Endothelial cell of umbilical vein (primary cell): ENCODE measurements around the gene SPIB. TPM values are rescaled to one million over a fixed set of nuclear protein-coding genes. Genes with fewer than 3 reads are reported as not detected.

Source experiments
- BruUV-seq: library from RNA; stranded (reverse); fragments of 400-500 nt; replicated peaks from 2 replicates; lab custom pipeline; 2021; lab: Mats Ljungman, UMichigan
- CTCF ChIA-PET: fragments of 300-600, 350-600 bp; sonication (Branson Sonifier 250); formaldehyde crosslinking; loops from one replicate; lab custom pipeline; 2021; ENCODE audit warnings: antibody characterized with exemption, inconsistent platforms; lab: Charles Lee
- POLR2A ChIA-PET: fragments of 300-600, 350-600 bp; sonication (Branson Sonifier 250); formaldehyde crosslinking; loops from one replicate; lab custom pipeline; 2021; ENCODE audit warnings: antibody characterized with exemption, inconsistent platforms; lab: Charles Lee
- DNase-seq: peaks from one replicate; pipeline ENCODE4 v3.0.0-alpha.2; 2011; ENCODE audit warnings: low read depth, low spot score
- FAIRE-seq: peaks from 2 replicates; lab custom pipeline; 2011; peaks lifted over from hg19 to GRCh38; lab: Jason Lieb, UNC
- H2AFZ ChIP-seq: 2 replicates; pipeline ENCODE4 v1.6.0; 2012; ENCODE audit warnings: low read depth, low read length, control low read depth, inconsistent platforms
- H3K27ac ChIP-seq: 2 replicates; pipeline ENCODE4 v1.5.1; 2011; ENCODE audit warnings: low read depth, mild to moderate bottlenecking, control low read depth, low read length, moderate library complexity; ENCODE audit not compliant: insufficient read depth
- H3K27me3 ChIP-seq, 2 experiments: 2 replicates each; pipeline versions ENCODE4 v1.6.0 to v1.6.1; 2011; ENCODE audit warnings: low read length in 2 of 2, mixed read lengths in 1 of 2; ENCODE audit not compliant: control insufficient read depth in 2 of 2, insufficient read depth in 2 of 2
- H3K36me3 ChIP-seq, 2 experiments: 2 replicates in 1 of 2; 3 replicates in 1 of 2; pipeline ENCODE4 v1.5.1; 2011; ENCODE audit warnings: low read length in 2 of 2, mild to moderate bottlenecking in 1 of 2, moderate library complexity in 1 of 2; ENCODE audit not compliant: control insufficient read depth in 2 of 2, insufficient read depth in 2 of 2; ENCODE audit errors: extremely low read depth in 1 of 2
- H3K4me1 ChIP-seq: 3 replicates; pipeline ENCODE4 v1.5.1; 2011; ENCODE audit warnings: mild to moderate bottlenecking, low read length; ENCODE audit not compliant: control insufficient read depth, insufficient read depth; ENCODE audit errors: extremely low read depth
- H3K4me2 ChIP-seq: 2 replicates; pipeline ENCODE4 v1.6.1; 2011; ENCODE audit warnings: low read length, control low read depth, mixed read lengths; ENCODE audit not compliant: insufficient read depth
- H3K4me3 ChIP-seq, 3 experiments: fragments of 200-600 bp in 1 of 3; sonication (generic), shearing (Covaris generic) in 1 of 3; replicated peaks in 1 of 3; 2 replicates each; pipeline ENCODE4 v1.5.1; 2011 to 2016; ENCODE audit warnings: control low read depth in 3 of 3, low read length in 3 of 3, mild to moderate bottlenecking in 2 of 3, inconsistent platforms in 1 of 3, low read depth in 1 of 3, moderate library complexity in 1 of 3; ENCODE audit not compliant: insufficient read depth in 1 of 3
- H3K79me2 ChIP-seq: 2 replicates; pipeline ENCODE4 v1.6.0; 2012; ENCODE audit warnings: low read length, inconsistent platforms; ENCODE audit not compliant: control insufficient read depth, insufficient read depth
- H3K9ac ChIP-seq: replicated peaks from 2 replicates; pipeline ENCODE3; 2011; ENCODE audit warnings: low read length, control low read depth; ENCODE audit not compliant: insufficient read depth; ENCODE audit errors: extremely low read depth
- H3K9me1 ChIP-seq: replicated peaks from 3 replicates; pipeline ENCODE4 v1.6.0; 2011; ENCODE audit warnings: mild to moderate bottlenecking, low read length; ENCODE audit not compliant: control insufficient read depth, insufficient read depth; ENCODE audit errors: extremely low read depth
- H3K9me3 ChIP-seq: replicated peaks from 2 replicates; pipeline ENCODE4 v1.5.1; 2012; ENCODE audit warnings: low read length, inconsistent platforms; ENCODE audit not compliant: control insufficient read depth, insufficient read depth
- H4K20me1 ChIP-seq: replicated peaks from 2 replicates; pipeline ENCODE3; 2011; ENCODE audit warnings: mild to moderate bottlenecking, low read length; ENCODE audit not compliant: control insufficient read depth, insufficient read depth; ENCODE audit errors: extremely low read depth
- EZH2 ChIP-seq: IDR thresholded peaks from 2 replicates; pipeline ENCODE4 v1.6.1; 2012; ENCODE audit warnings: borderline replicate concordance, low read depth, mild to moderate bottlenecking, moderate library complexity, low read length, inconsistent platforms; ENCODE audit not compliant: severe bottlenecking
- FOS ChIP-seq: IDR thresholded peaks from 2 replicates; pipeline ENCODE4 v1.6.1; 2011; ENCODE audit warnings: mild to moderate bottlenecking, low read length, moderate library complexity, borderline replicate concordance; ENCODE audit not compliant: insufficient read depth
- GATA2 ChIP-seq: IDR thresholded peaks from 2 replicates; pipeline ENCODE4 v1.7.0; 2011; ENCODE audit warnings: low read depth, mild to moderate bottlenecking, moderate library complexity, mixed read lengths, low read length; ENCODE audit not compliant: insufficient read length, insufficient read depth
- JUN ChIP-seq: IDR thresholded peaks from 2 replicates; pipeline ENCODE4 v1.6.1; 2011; ENCODE audit warnings: borderline replicate concordance, low read depth; ENCODE audit not compliant: insufficient read length, insufficient read depth
- MYC ChIP-seq: IDR thresholded peaks from one replicate; pipeline ENCODE4 v1.6.1; 2011; ENCODE audit warnings: mild to moderate bottlenecking, low read depth, low read length
- POLR2A ChIP-seq: IDR thresholded peaks from 2 replicates; pipeline ENCODE4 v1.6.1; 2012; ENCODE audit warnings: low read depth, mild to moderate bottlenecking, control low read depth, low read length
- POLR2AphosphoS5 ChIP-seq: IDR thresholded peaks from 2 replicates; pipeline ENCODE4 v1.6.1; 2012; ENCODE audit warnings: low read depth, mild to moderate bottlenecking, control low read depth, low read length, moderate library complexity; ENCODE audit not compliant: insufficient read depth
- dilution Hi-C: fragments of 300-500 bp; cut with MboI; formaldehyde crosslinking; loops from one replicate; pipeline ENCODE4 v1.15.0; 2019; ENCODE audit warnings: low sequenced_read_pairs; ENCODE audit not compliant: extremely low pct_ligation_motif_present
- intact Hi-C: fragments of 100-400 bp; cut with micrococcal nuclease; formaldehyde crosslinking; loops from one replicate; pipeline ENCODE4 v1.10.0; 2022
- polyA plus RNA-seq, 4 experiments: library from polyadenylated mRNA; depleted of rRNA in 3 of 4; stranded (reverse) in 3 of 4; unstranded in 1 of 4; fragments of >200 nt; gene quantifications; 2 replicates each; pipeline versions ENCODE4 v1.2.1 to v1.2.3, GENCODE V29; 2011 to 2012; ENCODE audit warnings: missing spikeins in 1 of 4
- total RNA-seq: library from RNA; stranded (reverse); gene quantifications from 2 replicates; pipeline ENCODE4 v1.2.3, GENCODE V29; 2021
- TF ChIP-seq, protein P1 (sequence below): IDR thresholded peaks from 2 replicates; pipeline ENCODE4 v1.6.1; 2011; ENCODE audit not compliant: insufficient read depth, insufficient read length
- TF ChIP-seq, protein P2 (sequence below), 2 donors: IDR thresholded peaks; 1 replicate in 1 of 2; 2 replicates in 1 of 2; pipeline ENCODE4 v1.5.1; 2011; ENCODE audit warnings: low read length in 2 of 2, mild to moderate bottlenecking in 2 of 2, moderate library complexity in 2 of 2, control low read depth in 1 of 2, inconsistent platforms in 1 of 2, low read depth in 1 of 2; ENCODE audit not compliant: insufficient read depth in 1 of 2; ENCODE audit errors: extremely low read depth in 1 of 2

Gene SPIB
- total and polyA plus RNA-seq, 2 donors (not counting 3 experiments of a cell fraction or from before 2014, with no cell fraction given), result not detected

DNA sequence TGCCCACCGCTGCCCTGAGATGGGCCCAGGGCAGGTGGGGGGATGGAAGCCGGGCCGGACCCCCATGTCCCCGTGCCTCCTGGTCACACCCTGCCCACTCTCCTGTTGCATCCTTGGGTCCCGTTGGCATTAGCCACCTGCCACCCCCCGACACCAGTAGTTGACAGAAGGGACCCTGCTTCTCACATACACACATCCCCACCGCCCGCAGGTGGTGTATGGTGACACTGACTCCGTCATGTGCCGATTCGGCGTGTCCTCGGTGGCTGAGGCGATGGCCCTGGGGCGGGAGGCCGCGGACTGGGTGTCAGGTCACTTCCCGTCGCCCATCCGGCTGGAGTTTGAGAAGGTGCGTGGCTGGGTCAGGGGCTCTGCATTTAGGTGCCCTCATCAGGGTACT lies 5.2 kb upstream of the SPIB start:
- intact Hi-C loops (no loop called here), dilution Hi-C loops (no loop called here)
- BruUV-seq, result no TSS peak
- Histone ChIP-seq H3K9me1 (no peaks in the 10 kb centered on the region), H3K36me3 (peaks cover 0 to 3% of the 10 kb centered on the region in 2 experiments), H3K4me3 (no peak overlapping the region), H3K4me1 (no peaks in the 10 kb centered on the region), H3K79me2 (no peaks in the 10 kb centered on the region), H3K9ac (no peak overlapping the region), H3K27ac (no peak overlapping the region), H4K20me1 (no peaks in the 10 kb centered on the region), H2AFZ (no peak overlapping the region), H3K9me3 (no peaks in the 10 kb centered on the region), H3K4me2 (no peak overlapping the region), H3K27me3 (peaks cover 1 to 3% of the 10 kb centered on the region in 2 experiments)
- DNase-seq, result no peak
- no peak for FAIRE-seq
- TF ChIP-seq, protein P1, sequence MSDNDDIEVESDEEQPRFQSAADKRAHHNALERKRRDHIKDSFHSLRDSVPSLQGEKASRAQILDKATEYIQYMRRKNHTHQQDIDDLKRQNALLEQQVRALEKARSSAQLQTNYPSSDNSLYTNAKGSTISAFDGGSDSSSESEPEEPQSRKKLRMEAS, result no peak
- TF ChIP-seq FOS (no peak), EZH2 (no peak), POLR2A (no peak), MYC (no peak), JUN (no peak), POLR2AphosphoS5 (no peak), GATA2 (no peak)
- TF ChIP-seq, protein P2, sequence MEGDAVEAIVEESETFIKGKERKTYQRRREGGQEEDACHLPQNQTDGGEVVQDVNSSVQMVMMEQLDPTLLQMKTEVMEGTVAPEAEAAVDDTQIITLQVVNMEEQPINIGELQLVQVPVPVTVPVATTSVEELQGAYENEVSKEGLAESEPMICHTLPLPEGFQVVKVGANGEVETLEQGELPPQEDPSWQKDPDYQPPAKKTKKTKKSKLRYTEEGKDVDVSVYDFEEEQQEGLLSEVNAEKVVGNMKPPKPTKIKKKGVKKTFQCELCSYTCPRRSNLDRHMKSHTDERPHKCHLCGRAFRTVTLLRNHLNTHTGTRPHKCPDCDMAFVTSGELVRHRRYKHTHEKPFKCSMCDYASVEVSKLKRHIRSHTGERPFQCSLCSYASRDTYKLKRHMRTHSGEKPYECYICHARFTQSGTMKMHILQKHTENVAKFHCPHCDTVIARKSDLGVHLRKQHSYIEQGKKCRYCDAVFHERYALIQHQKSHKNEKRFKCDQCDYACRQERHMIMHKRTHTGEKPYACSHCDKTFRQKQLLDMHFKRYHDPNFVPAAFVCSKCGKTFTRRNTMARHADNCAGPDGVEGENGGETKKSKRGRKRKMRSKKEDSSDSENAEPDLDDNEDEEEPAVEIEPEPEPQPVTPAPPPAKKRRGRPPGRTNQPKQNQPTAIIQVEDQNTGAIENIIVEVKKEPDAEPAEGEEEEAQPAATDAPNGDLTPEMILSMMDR (IDR thresholded peaks at IDR 0.05; ENCODE audit: extremely low read depth in 1 of 2, insufficient read depth in 1 of 2, low read depth in 1 of 2, low read length in 2 of 2), result no peak
- ChIA-PET POLR2A (no interaction called here), CTCF (interaction anchor here (1.0 to 5.7 kb wide), 2 partner anchors 46 to 56 kb away, joined by 4 to 88 read pairs; no protein-coding TSS in a partner anchor)
